DMS53 treated with DMSO at 0.1 percent for 48 hours (cell line): ENCODE results near the gene NMT2.
"Not testable (repeated sequence)": the region's sequence is repeated elsewhere in the genome, so short reads cannot be mapped to it uniquely, and the experiment has no call there.

Experiments used
- DNase-seq: peaks from one replicate; lab custom pipeline; 2025; ENCODE audit not compliant: unreplicated experiment; lab: John Stamatoyannopoulos, UW

The NMT2 gene

DNA sequence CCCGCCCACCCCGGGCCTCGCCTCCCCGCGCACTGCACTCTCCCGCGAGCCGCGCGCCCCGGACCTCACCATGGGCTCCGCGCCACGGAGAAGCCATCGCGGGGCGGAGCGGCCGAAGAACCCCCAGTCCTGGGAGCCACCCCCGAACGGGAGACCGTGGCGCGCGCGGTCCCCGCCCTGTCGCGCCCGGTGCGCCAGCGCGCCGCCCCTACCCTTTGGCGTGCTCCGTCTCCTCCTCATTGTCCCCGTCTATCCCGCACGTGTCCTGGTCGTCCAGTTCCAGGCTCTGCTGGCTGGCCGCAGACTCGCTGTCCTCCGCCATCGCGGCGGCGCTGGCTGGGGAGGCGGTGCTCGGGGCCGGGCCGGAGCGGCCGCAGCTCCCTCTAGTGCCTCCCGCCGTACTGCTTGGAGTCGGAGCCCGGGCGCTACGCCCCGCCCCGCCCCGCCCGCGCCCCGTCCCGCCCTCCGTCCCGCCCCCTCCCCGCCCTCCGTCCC lies at the start of gene NMT2:
TSS of gene NMT2 (minus strand) at position 403 of the 495 bp plus-strand sequence. CDS start at position 322, 81 bp downstream.
- DNase-seq: peak; percentile 71

- DNase-seq: no peak
Measured at GRCh38 chr10:15216700-15217099, 48.2 kb upstream of the NMT2 start.

DNA sequence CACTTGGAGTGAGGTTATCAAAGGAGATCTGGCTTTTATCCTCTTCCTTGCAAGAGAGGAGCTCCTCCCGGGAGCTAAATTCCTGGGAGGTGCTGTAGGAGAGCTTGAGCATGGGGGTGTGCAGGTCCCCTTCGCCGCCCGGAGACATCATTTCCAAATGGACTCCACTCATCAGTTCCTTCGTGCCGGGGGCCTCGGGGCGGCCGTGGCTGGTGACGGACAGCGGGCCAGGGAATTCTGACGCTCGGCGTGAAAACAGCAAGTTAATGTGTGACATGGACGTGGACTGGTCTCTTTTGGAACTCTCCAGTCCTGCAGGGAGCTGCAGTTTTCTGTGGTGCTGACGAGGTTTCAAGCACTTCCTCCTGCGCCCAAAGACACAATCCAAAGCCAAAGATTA lies 45.7 kb upstream of the NMT2 start:
- no peak for DNase-seq

DNA sequence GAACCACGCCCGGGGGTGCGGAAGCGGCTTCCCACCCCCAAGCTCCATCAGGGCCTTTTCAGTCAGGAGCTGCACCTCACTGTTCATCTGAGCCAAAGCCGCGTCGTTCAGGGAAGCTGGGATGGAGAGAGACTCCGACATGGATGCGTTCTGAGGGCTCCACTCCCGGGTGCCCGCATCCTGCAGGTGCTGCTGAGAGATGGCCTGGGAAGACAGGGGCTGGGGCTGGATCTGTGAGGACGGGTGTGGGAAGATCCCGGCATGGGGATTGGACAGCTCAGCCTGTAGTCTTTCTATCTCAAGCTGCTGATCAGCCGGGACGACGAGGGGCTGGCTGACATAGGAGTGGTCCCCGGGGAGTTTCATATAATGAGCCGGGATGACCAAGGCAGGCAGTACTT lies 45.0 kb upstream of the NMT2 start:
- DNase-seq: no peak

- DNase-seq: no peak
Measured at GRCh38 chr10:15211464-15211979, 43.0 kb upstream of the NMT2 start.

GRCh38 chr10:15210521-15210920 lies 42.0 kb upstream of the NMT2 start:
- no peak for DNase-seq

DNA sequence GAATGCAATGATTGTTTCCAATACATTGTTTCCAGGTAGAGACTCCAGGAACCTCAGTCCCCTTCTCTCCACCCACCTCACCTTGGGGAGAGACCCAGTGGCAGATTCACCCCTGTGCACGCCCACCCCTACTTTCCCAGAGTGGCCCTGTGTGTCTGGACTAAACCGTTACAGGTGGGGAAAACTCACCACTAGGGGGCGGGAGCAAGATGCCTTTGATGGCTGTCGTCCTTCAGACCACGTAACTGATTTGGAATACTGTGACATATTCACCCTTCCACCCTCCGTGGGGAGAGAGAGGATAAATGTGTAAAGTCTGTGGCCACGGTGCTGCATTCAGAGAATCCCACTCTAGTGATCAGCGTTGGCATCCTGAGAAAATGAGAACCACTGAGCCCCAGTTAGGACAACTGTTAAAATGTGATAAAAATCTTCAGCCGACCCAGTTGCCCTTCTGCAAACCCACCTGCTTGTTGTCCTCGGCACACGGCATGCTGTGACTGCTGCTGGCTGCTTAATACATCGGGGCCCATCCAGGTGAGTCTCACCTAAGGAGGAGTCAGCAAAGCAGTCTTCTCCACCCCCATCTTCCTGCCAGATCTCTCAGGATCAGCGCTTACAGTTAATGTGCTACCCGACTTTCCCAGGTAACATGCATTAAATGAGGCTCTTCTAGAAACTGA lies 41.5 kb upstream of the NMT2 start:
- no peak for DNase-seq

DNA sequence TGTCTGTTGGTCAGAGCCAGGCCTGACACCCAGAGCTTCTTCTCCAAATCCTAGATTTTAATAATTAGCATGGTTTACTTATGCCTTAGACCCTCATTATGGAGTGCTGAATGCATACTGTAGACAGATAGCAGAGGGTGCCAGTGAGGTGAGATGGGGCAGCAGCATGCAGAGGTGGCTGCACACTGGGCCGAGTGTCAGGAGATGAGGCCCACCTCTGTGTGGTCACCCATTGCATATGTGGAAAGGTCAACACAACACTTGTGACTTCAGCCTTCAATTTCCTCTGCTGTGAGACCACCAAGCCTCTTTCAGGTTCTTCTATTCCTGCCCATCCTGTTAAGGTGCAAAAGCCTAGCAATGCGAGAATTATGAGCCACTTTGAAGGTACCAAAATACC lies 39.7 kb upstream of the NMT2 start:
- DNase-seq: no peak

DNA sequence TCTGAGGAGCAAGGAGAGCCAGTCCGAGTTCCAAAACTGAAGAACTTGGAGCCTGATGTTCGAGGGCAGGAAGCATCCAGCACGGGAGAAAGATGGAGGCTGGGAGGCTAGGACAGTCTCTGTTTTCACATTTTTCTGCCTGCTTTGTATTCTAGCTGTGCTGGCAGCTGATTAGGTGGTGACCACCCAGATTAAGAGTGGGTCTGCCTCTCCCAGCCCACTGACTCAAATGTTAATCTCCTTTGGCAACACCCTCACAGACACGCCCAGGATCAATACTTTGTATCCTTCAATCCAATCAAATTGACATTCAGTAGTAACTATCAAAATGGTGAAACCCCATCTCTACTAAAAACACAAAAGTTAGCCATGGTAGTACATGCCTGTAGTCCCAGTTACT lies 38.9 kb upstream of the NMT2 start:
- not testable (repeated sequence) for DNase-seq

DNA sequence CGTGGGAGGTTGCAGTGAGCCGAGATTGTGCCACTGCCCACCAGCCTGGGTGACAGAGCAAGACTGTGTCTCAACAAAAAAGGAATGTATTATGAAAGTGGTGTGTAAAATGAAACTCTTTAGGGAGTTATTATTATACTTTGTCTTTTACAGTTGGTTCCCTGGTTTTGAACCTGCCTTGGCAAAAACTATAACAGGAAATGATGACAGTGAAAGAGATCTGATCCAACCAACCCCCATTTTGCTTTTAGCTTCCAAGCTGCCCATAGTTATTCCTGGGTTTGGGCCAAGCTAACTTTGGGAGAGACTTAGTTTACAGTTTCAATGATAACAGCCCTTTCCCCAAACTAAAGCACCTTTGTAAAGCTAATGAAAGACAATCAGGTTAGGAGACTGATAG lies 34.1 kb upstream of the NMT2 start:
- no peak for DNase-seq

DNA sequence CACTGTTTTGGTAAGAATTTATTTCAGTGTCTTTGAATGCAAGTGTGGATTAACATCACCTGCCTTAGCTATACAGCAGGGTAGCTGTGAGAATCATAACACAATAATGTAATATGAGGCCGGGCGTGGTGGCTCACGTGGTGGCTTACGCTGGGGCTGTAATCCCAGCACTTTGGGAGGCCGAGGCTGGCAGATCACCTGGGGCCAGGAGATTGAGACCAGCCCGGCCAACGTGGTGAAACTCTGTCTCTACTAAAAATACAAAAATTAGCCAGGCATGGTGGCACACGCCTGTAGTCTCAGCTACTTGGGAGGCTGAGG lies 33.8 kb upstream of the NMT2 start:
- DNase-seq: not testable (repeated sequence)

DNA sequence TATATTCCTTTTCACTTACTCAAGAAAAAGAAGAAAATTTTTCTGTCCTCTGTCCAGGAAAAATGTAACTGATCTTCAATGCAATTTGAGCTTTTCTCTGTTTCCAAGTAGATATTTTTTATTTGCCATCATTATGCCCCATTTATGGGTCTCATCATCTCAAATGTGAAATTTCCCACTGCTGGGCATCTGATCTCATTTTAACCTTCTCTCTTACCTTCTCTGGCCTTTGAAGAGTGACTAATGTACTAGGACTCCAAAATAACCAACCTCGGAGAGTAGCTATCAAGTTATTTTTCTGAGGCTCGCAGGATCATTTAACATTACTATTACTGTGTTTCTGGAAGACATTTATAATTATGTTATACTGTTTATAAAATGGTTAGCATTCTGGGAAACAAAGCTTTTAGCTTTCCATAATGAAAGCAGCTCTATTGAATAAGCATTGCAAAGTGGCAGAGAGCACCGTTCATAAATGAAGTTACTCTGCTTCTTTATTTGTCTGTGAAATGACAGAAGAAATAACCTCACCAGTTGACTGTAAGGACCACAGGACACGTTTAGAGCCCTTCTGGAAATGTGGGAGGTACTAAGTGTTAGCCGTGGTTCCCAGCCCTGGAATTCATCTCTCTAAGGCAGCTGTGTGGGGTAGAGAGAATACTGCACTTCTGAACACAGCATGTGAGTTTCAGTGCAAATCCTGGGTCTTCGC lies 33.3 kb upstream of the NMT2 start:
- DNase-seq: no peak

DNA sequence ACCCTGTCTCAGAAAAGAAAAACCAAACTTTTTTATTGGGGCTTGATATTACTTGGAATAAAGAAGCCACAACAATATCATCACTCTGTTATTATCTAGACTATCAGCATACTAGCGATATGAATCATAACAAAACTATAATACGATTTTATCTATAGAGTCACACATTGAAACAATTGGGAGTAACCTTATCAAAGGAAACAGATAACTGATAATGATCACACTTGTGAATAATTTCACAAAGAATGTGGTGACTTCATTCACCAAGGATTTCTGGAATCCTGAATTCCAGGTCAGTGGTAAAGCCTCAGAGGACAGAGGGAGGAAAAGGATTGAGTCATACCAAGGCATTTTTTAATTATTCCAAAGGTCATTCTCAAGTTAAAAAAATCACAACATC lies 32.1 kb upstream of the NMT2 start:
- DNase-seq: no peak

- DNase-seq: no peak
Measured at GRCh38 chr10:15197911-15198310, 29.4 kb upstream of the NMT2 start.

DNA sequence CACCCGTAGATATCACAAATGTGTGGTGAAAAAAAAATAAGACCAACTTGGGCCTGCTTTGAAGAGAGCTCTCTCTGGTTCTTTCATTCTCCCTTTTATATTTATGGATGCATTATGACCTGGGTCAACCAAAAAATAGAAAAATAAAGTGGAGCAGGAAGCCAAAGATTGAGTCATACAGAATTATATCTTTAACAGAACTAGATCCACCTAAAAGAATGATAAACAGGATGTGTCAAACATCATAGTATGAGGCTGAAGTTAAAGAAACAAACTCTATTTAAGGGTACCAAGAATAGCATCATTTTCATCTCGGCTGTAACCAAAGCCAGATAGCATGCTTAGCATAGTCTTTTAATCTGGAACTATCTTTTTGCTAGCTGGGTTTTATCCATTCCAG lies 28.8 kb upstream of the NMT2 start:
- no peak for DNase-seq

- DNase-seq: no peak
Measured at GRCh38 chr10:15196021-15196834, 27.7 kb upstream of the NMT2 start.

DNA sequence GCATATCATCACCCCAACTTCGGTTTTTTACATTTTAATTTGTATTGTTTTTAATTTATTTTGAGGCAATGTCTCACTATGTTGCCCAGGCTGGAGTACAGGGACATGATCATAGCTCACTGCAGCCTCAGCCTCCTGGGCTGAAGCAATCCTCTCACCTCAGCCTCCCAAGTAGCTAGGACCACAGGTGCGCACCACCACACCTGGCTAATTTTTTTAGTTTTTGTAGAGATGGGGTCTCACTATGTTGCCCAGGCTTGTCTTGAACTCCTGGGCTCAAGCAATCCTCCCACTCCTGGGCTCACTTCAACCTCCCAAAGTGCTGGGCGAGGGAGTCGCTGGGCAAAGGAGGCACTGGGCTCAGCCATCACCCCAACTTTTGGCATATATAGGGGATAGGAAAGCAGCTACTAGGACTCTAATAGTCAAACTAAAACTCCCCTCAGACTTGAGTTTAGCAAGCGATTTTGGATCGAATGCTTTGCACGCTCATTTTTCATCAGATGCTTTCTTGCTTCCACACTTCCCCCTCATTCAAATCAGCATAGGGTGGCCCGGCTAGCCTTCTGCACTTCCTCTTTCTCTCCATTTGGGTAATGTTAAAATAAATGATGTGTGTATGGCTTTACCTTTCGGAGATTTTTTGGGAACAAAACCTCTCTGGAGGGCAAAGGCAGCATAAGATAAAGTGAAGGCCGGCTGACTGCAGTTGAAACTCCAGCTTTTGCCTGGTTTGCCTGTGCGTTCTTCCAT lies 20.8 kb upstream of the NMT2 start:
- no peak for DNase-seq

- no peak for DNase-seq
Measured at GRCh38 chr10:15188603-15189002, 20.1 kb upstream of the NMT2 start.

- no peak for DNase-seq
Measured at GRCh38 chr10:15183689-15184481, 15.4 kb upstream of the NMT2 start.

GRCh38 chr10:15182540-15183207 lies 14.2 kb upstream of the NMT2 start:
- DNase-seq: no peak
